GM18499 (cell line): Measurements from ENCODE around the gene CNNM2.

ENCODE experiments used
- ATAC-seq: cut with Tn5 transposase; IDR thresholded peaks from one replicate; pipeline ENCODE4 v1.9.1; 2021; ENCODE audit warnings: moderate number of reproducible peaks; ENCODE audit not compliant: insufficient read depth, unreplicated experiment

Gene CNNM2

DNA sequence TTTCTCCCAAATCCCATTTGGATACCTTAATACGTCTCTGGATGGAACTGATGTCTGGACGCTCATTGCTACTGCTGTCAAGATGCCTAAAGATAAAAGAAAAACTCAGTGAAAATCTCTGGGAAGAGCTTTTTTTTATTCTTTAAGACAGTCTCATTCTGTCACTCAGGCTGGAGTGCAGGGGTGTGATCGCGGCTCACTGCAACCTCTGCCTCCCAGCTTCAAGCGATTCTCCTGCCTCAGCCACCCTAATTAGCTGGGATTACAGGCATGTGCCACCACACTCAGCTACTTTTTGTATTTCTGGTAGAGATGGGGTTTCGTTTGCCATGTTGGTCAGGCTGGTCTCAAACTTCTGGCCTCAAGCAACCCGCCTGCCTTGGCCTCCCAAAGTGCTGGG is 172.8 kb downstream of the CNNM2 start:
- no peak for ATAC-seq

DNA sequence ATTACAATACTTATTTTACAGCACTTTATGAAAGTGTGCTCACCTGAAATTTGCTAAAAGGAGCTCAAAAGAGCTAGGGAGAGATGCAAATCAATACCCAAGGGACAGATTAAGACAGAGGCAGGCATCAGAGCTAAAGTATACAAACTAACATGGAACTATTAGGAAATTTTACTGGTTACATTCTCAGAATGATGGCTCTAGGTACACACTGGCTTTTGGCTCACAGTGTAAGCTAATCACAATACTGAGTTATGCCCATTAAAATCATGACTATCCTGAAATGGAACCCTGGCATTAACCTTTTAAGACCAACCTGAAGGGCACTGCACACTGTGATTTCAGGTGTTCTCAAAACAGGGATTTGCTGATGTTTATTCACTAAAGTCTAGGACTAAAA is 176.9 kb downstream of the CNNM2 start:
- no peak for ATAC-seq

DNA sequence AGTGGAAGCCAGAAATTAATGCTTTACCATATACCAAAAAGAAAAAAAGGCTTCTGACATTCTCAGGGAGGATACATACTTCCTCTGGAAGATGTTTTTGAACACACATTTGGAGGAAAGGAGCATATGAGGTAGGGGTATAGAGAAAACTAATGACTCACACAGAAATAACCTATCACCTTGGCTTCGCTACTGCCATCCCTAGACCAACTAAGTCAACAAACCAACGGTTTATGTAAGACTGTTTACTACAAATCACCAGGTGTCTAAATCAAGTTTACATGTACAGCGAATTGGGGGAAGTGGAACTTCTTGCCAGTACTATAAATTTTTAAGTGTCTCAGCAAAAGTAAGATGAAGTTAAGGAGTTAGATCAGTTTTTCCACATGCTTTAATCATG is 178.0 kb downstream of the CNNM2 start:
- ATAC-seq: no peak

DNA sequence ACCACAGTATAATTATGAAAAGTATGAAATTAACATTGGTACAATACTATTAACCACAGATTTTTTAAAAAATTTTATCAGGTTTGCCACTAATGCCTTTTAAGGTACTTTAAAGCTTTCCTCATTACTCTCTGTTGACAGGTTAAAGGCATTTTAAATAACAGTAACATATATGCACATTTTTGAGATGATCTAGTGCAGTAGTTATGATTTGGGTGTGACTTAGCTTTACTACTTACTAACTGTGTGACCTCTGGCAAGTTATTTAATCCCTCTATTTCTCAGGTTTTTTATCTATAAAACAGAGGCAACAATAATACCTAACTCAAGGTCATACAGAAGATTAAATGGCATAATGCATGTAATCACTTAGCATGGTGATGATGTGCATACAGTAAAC is 180.1 kb downstream of the CNNM2 start:
- no peak for ATAC-seq

DNA sequence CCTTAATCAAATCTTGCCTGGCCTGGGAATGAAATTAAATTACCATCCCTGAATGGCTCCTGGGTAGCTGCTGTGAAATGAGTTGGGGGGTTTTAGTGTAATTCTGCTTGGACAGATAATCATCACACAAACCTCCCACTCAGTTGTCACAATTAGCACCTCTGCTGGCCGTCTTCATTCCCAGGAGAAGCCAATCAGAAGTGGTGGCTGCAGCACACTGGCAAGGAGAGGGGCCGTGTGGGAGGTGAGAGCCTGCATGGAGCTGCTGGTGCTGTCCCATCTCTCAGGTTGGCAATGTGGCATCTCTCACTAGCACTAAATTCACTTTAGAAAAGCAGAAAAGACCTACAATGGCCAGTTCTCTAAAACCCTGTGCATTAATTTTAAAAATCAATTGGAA is 182.5 kb downstream of the CNNM2 start:
- ATAC-seq: no peak

DNA sequence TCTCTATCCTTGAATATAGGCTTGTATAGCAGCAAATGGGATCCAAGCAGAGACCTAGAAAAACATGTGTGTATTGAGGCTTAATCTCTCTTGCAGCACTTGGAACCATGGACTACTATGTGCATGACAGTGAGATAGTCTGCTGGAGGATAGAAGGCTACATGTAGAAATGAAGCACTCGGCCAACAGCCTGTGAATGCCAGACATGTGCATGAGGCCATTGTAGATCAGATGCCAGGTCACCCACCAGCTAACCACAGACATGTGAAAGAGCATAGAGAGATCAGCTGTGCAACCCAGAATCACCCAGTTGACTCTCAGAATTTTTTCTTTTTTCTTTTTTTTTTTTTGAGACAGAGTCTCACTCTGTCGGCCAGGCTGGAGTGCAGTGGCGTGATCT is 184.1 kb downstream of the CNNM2 start:
- ATAC-seq: no peak

DNA sequence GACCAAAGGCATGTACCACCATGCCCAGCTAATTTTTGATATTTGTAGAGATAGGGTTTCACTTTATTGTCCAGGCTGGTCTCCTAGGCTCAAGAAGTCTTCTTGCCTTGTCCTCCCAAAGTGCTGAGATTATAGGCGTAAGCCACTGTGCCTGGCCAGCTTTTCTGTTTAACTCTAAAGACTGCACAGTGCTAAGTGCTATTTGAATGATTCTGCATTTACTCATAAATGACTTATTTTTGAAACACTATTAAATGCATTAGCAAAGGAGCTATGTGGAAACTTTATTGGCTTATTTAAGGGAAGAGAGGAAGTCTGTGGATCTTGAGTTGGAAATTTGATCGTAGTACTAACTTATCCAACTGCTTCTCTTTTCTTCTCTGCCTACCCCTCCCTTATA is 185.9 kb downstream of the CNNM2 start:
- no peak for ATAC-seq

DNA sequence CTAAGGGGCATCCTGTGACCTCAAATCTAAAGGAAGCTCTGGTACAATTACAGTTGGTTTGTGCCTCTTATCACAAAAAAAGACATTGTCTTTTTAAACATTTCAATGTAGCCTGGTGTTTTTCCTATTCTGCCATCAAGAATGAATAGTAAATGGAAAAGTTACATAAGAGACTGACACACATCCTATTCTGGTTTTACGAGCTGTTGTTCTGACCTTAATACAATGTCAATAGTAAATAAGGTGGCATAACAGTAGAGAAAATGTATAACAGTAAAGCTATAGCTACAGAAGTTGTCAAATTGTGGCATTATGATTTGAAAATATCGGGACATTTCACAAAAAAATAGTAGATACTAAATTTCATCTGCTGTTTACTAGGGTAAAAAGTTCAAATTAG is 186.6 kb downstream of the CNNM2 start:
- no peak for ATAC-seq

DNA sequence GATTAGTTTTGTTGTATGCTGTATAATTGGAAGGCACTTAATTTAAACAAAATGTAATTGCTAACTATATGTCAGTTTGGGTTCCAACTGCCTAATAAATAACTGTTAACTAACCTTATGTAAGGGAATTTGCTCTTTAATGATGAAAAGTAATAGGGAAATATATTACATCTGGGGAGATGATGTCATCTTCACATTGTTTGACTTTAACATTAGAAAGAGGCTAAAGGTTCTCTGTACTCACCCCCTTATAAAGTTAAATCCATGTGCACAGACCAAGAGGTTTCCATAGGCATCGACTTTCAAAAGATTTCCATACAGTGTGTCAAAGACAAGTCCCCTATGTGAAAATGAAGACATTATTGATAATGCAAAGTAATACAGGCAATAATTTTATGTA is 187.4 kb downstream of the CNNM2 start:
- ATAC-seq: no peak

DNA sequence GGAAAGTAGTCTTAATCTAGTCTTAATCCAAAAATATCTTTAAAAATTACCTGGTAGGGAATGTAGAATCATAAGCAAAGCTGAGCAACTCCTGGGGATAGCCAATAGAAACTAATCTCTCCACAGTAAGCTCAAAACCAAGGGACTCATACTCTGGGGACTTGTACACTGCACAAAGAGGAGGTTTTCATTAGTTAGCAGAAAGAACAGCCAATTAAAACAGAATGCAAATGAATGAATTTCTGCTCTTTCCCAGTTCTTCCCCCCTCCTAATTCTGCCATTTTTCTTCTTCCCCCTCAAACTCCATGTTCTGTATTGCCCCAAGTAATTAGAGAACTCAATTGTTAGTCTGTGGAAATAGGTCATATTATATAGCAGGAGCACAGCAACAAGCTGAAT is 188.4 kb downstream of the CNNM2 start:
- no peak for ATAC-seq

DNA sequence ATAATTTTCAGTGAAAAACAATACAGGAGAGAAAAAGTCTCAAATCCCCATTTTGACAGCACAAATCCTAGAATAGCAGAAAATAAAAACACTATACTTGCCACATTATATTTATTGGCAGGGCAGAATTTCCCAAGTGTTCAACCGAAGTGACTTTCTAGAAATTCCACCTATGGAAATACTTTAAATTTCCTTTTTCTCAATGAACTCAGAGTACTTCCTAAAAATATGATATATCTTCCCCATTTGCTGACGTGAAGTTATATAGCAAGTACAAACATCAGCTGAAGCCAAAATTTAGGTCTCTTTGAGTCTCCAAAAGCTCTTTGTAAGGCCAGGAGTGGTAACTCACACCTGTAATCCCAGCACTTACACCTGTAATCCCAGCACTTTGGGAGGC is 191.7 kb downstream of the CNNM2 start:
- ATAC-seq: no peak

DNA sequence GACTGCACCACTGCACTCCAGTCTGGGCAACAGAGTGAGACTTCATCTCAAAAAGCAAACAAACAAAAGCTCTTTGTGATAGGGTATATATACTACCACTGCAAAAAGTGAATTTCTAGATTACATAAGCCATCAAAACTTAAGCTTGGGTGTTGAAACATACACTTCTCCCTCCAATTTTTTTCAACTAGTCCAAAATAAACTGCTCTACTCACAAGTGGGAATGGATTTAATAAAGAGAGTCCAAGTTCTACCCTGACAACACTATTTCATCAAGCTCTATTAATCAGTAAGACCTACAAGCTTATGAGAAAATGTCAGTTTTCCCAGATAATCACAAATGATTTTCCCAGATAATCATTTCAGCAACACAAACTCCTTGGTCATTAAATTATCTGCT is 192.3 kb downstream of the CNNM2 start:
- no peak for ATAC-seq

DNA sequence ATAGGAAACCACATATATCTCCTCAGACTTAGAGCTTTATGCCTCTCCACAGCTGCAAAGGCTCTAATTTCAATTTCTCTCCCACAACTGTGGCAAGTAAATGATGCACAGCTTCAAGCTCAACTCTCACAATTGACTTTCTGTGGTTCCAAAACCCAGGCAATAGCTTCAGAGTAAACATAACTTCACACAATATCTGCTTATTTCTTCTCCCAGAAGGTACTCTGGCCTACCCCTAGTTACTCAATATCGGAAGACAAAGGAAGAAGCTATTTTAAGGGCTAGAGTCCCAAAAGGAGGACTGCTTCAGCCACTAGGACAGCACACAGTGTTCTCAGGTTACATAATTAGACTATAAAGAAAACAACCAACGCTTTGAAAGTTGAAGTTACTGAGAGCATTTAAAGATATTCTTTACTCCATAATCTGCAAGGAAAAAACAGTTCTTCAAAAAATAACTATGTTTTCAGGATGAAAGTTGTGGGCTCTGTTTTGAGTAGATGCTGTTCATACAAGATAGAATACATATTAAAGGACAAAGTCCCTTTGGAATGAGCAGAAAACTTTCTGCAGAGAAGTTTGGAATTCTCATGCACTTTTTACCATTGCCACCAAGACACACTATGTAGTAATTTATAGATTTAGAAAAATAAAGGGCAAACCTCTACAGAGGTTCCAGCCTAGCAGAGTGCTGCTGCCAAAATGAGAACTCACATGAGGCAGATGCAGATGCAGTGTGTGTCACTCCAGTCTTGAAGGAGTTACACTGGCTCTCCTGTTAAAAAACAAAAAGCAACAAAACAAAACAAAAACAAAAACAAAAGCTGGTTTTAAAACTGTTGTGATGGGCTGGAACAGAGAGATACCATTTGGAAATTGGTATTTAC is 193.2 kb downstream of the CNNM2 start:
- ATAC-seq: no peak

DNA sequence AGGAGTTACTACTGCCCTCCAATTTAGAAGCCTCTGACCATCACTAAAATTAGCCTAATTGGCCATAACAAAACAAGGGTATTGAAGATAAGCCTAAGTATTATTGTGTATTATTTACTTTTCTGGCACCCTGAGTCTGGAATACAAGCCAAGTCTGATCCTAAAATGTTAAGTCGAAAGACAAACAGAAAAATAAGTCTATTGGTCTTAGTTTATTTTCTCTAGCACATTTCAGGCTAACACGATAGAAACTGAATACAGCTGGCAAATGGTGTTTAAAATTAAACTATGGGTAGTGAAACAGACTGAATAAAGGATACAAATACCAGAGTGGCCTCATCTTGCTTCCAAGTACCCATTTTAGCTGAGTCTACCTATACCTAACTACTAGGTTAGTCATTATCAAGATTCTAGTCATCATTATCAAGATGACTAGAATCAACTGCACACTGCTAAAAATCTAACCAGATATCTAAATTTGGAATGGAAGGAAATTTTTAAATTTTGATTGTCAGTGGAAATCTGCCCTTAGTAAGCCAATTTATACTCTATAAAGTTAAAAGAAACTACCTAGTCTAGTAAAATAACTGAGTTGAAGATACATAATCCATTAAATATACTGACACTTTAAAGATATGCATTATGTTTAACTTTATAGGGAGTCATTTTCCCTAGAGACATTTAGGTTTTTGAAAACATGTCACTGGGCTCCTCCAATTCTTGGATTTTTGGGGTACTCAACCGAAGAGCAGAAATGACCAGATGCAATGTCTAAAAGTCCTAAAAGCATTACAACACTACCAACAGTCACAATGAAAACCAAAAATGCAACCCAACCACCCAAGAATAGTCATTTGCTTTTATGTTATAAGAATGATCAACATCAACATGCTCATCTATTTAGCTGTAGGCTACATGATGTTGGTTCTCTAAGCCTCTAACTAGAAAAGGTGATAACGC is 194.1 kb downstream of the CNNM2 start:
- no peak for ATAC-seq

DNA sequence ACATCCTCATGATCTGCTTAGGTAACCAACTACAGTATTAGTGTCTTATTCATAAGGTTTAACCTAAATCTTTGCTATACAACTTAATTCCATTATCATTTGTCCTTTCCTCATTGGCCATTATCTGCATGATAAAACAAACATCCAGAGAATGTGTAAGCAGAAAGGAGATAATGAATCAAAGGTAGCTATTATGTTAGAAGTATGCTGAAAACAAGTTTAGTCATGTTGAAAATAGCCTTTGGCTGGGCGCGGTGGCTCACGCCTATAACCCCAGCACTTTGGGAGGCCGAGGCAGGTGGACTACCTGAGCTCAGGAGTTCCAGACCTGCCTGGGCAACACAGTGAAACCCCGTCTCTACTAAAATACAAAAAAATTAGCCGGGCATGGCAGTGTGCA is 196.8 kb downstream of the CNNM2 start:
- ATAC-seq: no peak

DNA sequence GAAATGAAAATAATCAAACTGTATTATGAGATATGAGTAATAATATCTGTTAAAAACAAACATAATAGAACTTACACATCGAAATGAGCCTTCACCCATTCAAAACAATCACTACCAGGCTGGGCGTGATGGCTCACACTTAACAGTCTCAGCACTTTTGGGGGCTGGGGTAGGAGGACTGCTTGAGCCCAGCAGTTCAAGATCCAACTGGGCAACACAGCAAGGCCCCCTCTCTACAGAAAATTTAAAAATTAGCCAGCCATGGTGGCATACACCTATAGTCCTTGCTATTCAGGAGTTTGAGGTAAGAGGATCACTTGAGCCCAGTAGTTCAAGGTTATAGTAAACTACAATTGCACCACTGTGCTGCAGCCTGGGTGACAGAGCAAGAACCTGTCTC is 199.2 kb downstream of the CNNM2 start:
- ATAC-seq: no peak

DNA sequence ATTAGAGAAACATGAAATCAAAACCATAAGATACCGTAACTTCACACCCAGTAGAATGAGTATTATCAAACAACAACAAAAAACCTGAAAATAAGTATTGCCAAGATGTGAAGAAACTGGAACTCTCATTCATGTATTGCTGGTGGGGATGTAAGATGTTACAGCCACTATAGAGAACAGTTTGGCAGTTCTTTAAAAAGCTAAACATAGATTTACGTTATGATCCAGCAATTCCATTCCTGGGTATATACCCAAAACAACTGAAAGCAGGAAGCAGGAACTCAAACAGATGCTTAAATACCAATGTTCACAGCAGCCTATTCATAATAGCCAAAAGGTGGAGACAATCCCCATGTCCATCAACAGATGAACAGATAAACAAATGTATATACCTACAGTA is 202.5 kb downstream of the CNNM2 start:
- ATAC-seq: no peak

DNA sequence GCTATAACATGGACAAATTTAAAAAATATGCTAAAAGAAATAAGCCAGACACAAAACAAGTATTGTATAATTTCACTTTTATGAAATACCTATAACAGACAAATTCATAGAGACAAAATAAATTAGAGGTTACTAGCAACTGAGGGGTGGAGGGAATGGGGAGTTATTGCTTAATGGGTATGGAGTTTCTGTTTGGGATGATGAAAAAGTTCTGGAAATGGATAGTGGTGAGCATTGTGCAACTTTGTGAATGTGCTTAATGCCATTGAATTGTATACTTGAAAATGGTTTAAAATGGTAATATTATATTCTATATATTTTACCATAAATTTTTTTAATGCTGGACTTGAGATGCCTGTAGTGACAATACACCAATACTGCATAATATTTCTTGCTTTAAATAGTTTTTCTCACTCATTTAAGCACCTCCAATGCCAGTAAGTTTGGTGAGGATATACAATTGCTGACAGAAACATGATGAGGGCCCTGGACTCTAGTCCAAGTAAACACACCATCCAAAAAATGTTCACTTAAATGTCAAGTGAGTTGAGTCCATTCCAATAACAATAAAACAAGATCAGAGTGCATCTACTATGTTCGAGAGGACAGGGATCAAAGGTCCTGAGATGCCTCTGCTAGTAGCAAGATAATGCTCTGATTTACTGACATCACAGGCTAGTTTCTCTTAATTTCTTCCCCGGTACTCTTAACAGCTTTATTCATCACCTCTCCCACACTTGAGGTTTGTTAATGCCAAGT is 203.1 kb downstream of the CNNM2 start:
- no peak for ATAC-seq

DNA sequence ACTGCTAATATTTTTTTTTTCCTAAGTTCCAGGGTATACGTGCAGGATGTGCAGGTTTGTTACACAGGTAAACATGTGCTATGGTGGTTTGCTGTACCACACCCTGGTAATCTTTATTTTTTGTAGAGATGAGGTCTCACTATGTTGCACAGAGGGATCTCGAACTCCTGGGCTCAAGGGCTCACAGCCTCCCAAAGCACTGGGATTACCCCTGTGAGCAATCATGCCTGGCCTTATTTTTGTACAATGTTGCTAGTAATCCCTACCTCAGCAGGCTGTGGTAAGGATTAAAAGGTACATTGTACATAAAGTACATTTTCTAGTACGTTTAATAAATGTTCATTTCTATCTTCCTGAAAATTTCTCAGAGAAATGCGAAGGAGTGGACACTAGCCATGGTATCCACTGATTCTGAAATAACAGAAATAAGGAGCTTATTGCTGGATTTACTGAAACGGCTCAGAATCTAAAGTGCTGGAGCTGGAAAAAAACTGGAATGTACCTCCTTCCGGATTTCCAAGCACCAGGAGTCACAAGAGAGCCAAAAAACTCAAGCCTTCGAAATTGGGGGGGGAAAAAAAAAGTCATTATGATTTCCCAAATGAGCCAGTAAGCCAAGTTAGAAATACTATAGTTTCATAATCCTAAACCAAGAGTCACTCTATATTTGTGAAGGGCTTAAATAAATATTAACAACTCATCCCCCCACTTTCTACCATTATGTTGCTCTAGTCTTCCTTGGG is 205.4 kb downstream of the CNNM2 start:
- no peak for ATAC-seq
